ENCODE measurements around the gene LATS2.
A peak's percentile ranks its signal among the peaks of the same experiment; 100 is the strongest.

Gene LATS2

DNA sequence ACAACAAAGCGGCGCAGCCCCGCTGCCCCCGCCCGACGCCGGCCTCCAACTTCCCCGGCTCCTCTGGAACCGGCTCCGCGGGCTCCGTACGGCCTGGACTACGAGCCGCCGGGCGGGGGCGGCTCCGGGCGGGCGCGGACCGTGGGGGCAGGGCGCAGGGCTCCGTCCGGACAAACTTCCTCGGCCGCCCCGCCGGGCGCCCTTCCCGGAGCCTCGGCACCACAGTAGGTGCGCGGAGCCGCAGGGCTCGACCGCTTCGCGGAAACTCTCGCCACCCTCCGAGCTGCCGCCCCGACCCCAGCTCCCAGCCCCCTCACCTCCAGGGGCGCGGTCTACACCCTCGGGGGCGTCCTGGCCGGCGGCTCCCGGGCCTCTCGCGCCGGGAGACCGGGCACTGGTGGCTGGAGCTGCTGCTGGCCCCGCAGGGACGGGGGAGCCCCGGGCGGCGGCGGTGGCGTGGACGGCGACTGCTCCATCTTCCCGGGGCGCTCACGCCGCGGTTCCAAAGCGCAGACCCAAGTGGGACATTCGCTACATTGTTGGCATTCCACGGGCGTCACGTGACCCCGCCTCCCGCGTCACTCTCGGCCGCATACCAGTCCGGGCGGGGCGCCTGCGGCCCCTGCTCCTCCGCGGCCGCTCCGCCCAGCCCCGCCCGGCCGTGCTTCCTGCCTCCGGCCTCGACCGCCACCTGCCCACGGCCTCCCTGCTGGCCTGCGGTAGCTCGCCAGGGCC is at the start of gene LATS2:
LATS2 (minus strand) TSS at position 558 of the 735 bp plus-strand sequence. CDS start 15,560 bp downstream, outside the sequence.
- peak; percentile 88 for DNase-seq (ENCODE audit: low spot score)

- DNase-seq (ENCODE audit: low spot score): no peak
These were observed 47.8 kb upstream of the LATS2 start for GRCh38 chr13:21109168-21109567.

DNA sequence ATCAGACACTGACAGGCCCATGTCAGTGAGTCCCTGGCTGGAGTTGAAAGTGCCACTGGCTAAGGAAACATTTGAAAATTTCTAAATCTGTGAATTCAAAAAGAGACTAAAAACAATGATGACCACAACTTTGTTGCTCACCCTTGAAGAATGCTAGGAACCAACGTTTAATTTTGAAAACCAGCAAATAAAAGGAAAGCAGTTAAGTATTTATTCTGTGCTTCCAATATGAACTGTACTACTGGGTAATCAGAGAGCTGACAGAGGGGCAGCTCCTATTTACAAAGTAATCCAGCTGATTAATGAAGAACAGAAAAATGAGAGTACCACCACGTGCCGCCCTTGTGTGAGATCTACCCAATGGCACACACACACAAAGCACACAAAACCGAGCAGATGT is 44.7 kb upstream of the LATS2 start:
- no peak for DNase-seq (ENCODE audit: low spot score)

GRCh38 chr13:21104199-21105019 is 43.0 kb upstream of the LATS2 start:
- DNase-seq (ENCODE audit: low spot score): no peak

DNA sequence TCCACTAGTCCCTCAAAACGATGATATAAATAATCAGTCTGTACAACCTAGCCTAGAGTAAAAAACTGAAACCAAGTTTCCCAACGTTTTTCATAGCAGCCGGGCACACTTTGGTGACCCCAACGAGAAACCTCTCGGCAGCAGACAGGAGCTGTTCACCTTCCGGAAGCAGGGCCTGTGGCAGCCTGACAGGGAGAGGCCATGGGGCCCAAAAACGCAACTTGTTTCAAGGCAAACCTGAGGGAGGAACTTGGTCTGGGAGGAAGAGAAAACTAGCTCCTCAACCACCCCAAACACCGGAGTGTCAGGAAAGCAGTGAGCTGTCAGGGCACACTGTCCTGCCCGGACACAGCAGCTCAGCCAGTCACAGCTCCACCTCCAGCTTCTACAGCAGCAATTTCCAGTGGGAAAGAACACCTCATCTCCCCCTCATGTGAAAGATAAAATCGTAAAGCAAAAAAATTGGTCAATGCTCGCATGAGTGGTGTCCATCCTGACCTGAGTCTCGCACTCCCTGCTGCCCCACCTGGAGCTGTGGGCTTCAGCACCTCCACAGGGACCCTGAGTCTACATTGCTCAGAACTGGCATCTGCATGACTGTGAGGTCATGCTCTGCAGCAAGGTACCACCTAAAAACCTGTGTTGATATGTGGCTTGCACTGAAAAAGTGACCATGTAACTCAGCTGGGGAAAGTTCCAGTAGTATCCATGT is 40.6 kb upstream of the LATS2 start:
- no peak for DNase-seq (ENCODE audit: low spot score)

DNA sequence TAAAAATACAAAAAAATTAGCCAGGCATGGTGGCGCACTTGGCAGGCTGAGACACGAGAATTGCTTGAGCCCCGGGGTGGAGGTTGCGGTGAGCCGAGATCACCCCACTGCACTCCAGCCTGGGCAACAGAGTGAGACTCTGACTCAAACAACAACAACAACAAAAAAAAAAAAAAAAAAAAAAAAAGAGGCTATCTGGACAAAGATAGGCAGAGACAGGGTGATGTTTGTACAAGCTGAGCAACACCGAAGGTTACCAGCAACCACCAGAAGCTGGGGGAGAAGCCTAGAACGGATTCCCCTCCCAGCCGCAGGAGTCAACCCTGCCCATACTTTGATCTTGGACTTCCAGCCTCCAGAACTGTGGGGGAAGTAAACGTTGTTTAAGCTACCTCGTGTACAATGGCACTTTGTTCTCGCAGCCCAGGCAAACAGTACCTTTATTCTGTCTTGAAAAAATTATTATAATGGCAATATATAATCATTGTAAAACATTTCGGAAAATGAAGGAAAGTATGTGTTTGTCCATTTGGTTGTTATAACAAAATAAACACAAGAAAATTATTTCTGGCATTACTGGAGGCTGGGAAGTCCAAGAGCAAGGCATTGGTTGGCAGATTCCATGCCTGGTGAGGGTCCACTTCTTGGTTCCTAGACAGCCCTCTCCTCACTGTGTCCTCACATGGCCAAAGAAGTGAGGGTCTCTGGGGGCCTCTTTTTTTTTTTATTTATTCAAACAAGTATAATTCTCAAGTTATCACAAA is 39.8 kb upstream of the LATS2 start:
- DNase-seq (ENCODE audit: low spot score): no peak

- DNase-seq (ENCODE audit: low spot score): no peak
These were observed 38.8 kb upstream of the LATS2 start for GRCh38 chr13:21100211-21100610.

DNA sequence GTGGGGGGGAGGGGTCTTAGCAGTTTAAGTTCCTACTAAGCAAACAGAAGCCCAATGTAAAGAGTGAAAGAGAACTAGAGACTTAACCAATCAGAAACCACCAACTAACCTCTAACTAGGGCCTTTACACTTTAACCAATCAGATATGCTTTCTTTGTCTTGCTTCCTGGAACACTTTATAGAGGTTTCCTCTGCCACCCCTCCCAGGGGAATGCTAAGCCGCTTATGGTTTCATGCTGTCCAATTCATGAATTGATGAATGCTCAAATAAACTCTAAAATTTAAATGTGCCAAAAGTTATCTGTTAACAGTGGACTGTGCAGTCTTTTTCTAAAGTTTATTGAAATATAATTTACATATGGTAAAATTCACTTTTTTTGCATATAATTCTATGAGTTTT is 33.9 kb upstream of the LATS2 start:
- DNase-seq (ENCODE audit: low spot score): no peak

DNA sequence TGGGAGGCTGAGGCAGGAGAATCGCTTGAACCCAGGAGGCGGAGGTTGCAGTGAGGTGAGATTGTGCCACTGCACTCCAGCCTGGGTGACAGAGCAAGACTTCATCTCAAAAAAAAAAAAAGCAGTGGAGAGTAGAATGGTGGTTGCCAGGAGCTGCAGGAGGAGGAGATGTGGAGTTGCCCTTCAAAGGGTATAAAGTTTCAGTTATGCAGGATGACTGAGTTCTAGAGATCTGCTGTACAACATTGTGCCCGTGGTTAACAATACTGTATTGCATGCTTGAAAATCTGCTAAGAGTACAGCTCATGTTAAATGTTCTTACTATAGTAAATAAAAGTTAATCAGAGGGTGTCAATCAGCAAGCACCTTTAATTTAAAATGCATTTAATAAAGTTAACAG is 28.4 kb upstream of the LATS2 start:
- DNase-seq (ENCODE audit: low spot score): no peak

DNA sequence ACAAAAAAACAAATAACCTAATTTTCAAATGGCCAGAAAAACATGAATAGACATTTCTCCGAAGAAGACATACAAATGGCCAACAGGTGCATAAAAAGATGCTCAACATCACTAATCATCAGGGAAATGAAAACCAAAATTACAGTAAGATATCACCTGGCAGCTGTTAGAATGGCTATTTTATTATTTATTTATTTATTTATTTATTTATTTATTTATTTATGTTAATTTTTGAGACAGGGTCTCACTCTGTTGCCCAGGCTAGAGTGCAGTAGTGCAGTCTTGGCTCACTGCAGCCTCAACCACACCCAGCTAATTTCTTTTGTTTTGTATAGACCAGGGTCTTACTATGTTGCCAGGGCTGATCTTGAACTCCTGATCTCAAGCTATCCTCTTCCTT is 27.1 kb upstream of the LATS2 start:
- no peak for DNase-seq (ENCODE audit: low spot score)

DNA sequence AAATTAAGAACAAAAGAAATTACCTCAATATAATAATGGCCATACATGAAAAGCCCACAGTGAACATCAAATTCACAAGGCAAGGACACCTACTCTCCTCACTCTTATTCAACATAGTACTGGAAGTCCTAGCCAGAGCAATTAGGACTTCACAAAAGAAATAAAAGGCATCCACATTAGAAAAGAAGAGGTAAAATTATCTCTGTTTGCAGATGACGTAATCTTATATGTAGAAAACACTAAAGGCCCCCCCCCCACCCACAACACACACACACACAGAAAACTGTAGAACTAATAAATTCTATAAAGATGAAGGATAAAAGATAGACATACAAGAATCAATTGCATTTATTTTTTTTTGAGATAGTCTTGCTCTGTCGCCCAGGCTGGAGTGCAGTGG is 25.5 kb upstream of the LATS2 start:
- DNase-seq (ENCODE audit: low spot score): no peak

- DNase-seq (ENCODE audit: low spot score): no peak
These were observed 20.5 kb upstream of the LATS2 start for GRCh38 chr13:21081926-21082325.

DNA sequence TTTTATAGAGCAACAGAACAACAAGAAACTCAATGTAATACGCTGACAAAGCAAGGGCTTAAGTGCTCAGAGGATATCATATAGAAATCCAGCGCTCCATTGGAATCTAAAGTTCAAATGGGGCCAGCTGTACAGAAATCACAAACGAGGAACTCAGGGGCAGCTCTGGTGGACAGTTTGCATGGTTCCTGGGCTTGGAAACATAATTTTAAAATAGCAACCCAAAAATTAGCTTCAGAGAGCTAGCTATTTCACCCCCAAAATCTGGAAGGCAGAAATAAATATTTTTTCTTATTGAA is 19.2 kb upstream of the LATS2 start:
- no peak for DNase-seq (ENCODE audit: low spot score)

DNA sequence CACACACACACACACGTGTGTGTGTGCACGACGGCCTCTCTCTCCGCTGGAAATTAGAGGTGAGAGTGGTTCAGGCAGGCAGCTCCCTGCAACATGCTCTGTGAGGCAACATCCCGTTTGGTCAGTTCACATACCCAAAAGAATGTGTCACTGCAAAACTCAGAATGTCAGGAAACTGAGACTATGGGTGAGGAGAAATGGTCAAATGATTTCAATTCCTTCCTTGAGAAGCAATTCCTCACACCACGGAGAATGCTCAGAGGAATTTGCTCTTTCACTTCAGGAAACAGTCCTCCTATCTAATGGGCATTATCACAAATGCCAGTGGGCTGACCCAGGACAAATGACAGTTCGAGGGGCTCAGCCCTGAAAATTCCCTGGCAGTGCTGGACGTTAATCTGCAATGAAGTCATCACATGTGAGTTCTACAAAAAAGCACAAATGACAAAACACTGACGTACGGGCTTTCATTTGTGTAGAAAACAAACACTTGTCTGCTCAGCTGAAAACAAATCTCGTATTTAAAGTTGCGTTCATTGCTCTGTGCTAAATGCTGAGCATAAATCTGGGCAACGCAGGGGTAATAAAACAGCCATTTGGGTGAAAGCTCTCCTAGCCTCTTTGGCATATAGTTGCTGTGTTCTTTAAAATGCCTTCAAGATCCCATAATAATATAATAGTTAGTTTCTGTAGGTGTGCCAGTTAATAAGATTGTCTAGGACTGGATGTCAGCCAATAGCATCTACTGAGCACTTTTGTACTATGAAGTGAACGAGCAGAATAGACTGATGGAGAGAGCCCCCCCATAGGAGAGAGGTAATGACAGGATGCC is 18.6 kb upstream of the LATS2 start:
- no peak for DNase-seq (ENCODE audit: low spot score)

DNA sequence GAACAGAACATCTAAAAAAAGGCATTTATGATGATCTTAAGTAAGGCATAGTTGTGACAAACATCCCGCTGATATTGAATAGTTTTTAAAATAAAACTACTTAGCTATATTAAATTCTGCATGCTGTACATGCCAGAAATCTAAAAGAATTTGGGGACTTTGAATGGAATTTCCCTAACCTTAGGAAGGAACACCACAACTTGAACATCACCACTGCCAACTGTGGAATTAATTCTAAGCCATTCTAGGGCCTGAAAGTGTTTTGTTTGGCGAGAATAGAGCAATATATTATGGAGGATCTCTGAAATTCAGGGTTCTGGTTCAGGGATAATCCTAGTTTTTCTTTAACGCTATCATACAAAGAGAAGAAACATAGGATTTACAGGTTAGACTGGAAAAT is 17.8 kb upstream of the LATS2 start:
- DNase-seq (ENCODE audit: low spot score): no peak

DNA sequence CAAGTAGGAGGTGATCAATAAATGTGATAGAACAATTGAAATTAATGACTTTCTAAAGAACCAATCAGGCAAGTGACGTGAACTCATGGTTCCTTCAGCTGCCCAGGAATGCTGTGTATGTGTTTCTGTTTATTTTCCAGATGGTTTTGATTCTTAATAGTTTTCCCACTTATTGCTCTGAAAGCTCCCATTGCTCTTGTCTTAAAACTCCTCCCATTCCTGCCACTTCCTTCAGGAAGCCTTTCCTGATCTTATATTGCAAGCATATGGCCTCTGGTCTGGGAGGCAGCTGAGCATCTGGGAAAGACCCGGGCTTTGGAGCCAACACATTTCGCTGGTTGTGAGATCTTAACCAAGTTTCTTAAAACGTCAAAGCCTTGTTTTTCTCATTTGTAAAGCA is 17.1 kb upstream of the LATS2 start:
- no peak for DNase-seq (ENCODE audit: low spot score)

- DNase-seq (ENCODE audit: low spot score): peak; percentile 57
These were observed 16.5 kb upstream of the LATS2 start for GRCh38 chr13:21077788-21078353.

DNA sequence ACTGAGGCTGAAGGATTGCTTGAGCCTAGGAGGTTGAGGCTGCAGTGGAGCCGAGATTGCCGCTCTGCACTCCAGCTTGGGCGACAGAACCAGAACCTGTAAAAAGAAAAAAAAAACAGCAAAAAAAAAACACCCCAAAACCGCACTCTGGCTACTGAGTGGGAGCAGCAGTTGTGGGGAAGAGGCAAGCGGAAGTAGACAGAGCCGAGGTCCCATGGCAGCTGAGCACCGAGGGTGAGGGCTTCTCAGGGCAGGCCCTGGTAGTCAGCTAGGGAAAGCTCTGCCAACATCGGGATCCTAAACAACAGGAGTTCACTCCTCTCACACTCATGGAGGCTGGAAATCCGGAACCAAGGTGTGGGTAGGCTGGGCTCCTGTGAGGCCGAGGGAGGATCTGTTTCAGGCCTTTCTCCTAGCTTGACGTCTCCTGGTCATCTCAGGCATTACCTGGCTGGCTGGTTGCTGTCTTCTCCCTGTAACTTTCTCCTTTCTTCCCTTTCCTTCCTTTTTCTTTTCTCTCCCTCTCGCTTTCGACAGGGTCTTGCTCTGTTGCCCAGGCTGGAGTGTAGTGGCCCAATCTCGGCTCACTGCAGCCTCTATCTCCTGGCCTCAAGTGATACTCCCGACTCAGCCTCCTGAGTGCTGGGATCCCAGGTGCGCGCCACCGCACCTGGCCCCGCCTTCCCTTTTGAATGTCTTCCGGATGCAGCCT is 15.8 kb upstream of the LATS2 start:
- no peak for DNase-seq (ENCODE audit: low spot score)

- DNase-seq (ENCODE audit: low spot score): no peak
These were observed 14.9 kb upstream of the LATS2 start for GRCh38 chr13:21076253-21076652.
